ENCODE results near the gene MRPL55. TPM values are rescaled to one million over a fixed set of nuclear protein-coding genes. Genes with fewer than 3 reads are reported as not detected.

The MRPL55 gene
- total RNA-seq, 1 experiment from 2014 or later = 172 TPM

- H3K4me3 ChIP-seq (ENCODE audit: insufficient read depth, low read depth, low read length) = no peak overlapping the region
- H3K36me3 ChIP-seq (replicated peaks; ENCODE audit: control insufficient read depth, insufficient read depth, low read length) = no peaks in the 10 kb centered on the region
- H3K27me3 ChIP-seq (ENCODE audit: control insufficient read depth, insufficient read depth, low read length) = peaks cover 66% of the 10 kb centered on the region
These were observed 47.6 kb downstream of the MRPL55 start for GRCh38 chr1:228061411-228062084.

DNA sequence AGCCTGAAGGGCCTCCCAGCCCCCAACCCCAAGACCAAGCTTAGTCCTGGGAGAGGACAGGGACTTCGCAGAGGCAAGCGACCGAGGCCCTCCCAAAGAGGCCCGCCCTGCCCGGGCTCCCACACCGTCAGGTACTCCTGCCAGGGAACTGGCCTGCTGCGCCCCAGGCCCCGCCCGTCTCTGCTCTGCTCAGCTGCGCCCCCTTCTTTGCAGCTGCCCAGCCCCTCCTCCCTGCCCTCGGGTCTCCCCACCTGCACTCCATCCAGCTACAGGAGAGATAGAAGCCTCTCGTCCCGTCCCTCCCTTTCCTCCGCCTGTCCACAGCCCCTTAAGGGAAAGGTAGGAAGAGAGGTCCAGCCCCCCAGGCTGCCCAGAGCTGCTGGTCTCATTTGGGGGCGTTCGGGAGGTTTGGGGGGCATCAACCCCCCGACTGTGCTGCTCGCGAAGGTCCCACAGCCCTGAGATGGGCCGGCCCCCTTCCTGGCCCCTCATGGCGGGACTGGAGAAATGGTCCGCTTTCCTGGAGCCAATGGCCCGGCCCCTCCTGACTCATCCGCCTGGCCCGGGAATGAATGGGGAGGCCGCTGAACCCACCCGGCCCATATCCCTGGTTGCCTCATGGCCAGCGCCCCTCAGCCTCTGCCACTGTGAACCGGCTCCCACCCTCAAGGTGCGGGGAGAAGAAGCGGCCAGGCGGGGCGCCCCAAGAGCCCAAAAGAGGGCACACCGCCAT lies 48.5 kb downstream of the MRPL55 start:
- DNase-seq = peak; percentile 95

More at GRCh38 chr1:228061411-228062084, 47.6 kb downstream of the MRPL55 start:
- DNase-seq = peak; percentile 30

DNA sequence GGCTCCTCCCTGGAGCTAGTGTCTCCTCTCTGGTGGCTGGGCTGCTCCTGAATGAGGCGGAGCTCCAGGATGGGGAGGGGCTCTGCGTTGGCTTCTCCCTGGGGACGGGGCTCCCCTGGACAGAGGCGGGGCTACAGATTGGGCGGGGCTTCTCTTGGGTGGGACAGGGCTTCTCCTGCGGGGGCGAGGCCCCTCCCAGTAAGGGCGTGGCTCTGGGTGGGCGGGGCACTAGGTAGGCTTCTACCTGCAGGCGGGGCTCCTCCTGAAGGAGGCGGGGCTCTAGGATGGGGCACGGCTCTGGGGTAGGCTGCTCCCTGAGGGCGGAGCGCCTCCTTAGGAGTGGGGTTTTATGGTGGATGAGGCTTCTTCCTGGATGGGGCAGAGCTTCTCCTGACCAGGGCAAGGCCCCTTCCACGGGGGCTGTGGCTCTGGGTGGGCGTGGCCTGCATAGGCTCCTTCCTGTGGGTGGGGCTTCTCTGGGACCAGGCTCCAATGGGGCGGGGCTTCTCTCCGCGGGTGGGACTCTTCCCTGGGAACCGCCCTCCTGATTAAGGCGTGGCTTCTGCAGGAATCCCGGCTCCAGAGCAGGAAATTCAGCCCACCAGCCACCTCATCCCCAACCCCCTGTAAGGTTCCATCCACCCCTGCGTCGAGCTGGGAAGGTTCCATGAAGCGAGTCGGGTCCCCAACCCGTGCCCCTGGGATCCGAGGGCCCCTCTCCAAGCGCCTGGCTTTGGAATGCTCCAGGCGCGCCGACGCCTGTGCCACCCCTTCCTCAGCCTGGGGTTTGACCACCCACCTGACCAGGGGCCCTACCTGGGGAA lies 49.3 kb downstream of the MRPL55 start:
- Histone ChIP-seq H3K36me3 (replicated peaks; ENCODE audit: control insufficient read depth, insufficient read depth, low read length) (no peaks in the 10 kb centered on the region), H3K27me3 (ENCODE audit: control insufficient read depth, insufficient read depth, low read length) (peaks cover 65% of the 10 kb centered on the region), H3K4me3 (ENCODE audit: insufficient read depth, low read depth, low read length) (peak overlapping the region; percentile 68)
- peak; percentile 99 for DNase-seq

More for the DNA sequence above, 48.5 kb downstream of the MRPL55 start:
- Histone ChIP-seq H3K27me3 (ENCODE audit: control insufficient read depth, insufficient read depth, low read length) (peaks cover 66% of the 10 kb centered on the region), H3K4me3 (ENCODE audit: insufficient read depth, low read depth, low read length) (peak overlapping the region; percentile 68), H3K36me3 (replicated peaks; ENCODE audit: control insufficient read depth, insufficient read depth, low read length) (no peaks in the 10 kb centered on the region)

- peaks cover 63% of the 10 kb centered on the region for H3K27me3 ChIP-seq (ENCODE audit: control insufficient read depth, insufficient read depth, low read length)
- no peaks in the 10 kb centered on the region for H3K36me3 ChIP-seq (replicated peaks; ENCODE audit: control insufficient read depth, insufficient read depth, low read length)
- peak overlapping the region; percentile 68 for H3K4me3 ChIP-seq (ENCODE audit: insufficient read depth, low read depth, low read length)
- peak; percentile 62 for DNase-seq
These were observed 50.0 kb downstream of the MRPL55 start for GRCh38 chr1:228058949-228059633.

GRCh38 chr1:228058172-228058948 lies 50.7 kb downstream of the MRPL55 start:
- H3K4me3 ChIP-seq (ENCODE audit: insufficient read depth, low read depth, low read length) = no peak overlapping the region
- DNase-seq = peak; percentile 19
- H3K27me3 ChIP-seq (ENCODE audit: control insufficient read depth, insufficient read depth, low read length) = peaks cover 63% of the 10 kb centered on the region
- no peaks in the 10 kb centered on the region for H3K36me3 ChIP-seq (replicated peaks; ENCODE audit: control insufficient read depth, insufficient read depth, low read length)

Other genes with a start within 250 kb of the MRPL55 start
- 3.2 and 4.0 TPM in 2 replicates for gene WNT9A, start 161.4 kb downstream of the MRPL55 start, total RNA-seq (2014; rRNA removed; shearing (Covaris generic))
- 0.31 and 0.33 TPM in 2 replicates for gene WNT3A, start 102.3 kb downstream of the MRPL55 start, total RNA-seq (2014; rRNA removed; shearing (Covaris generic))
- 292 and 326 TPM in 2 replicates for gene ARF1, start 26.6 kb downstream of the MRPL55 start, total RNA-seq (2014; rRNA removed; shearing (Covaris generic))
- gene C1orf35, start 6.0 kb downstream of the MRPL55 start, total RNA-seq (2014; rRNA removed; shearing (Covaris generic)) = 38.9 and 45.7 TPM in 2 replicates
- gene GUK1, start 31.0 kb upstream of the MRPL55 start, total RNA-seq (2014; rRNA removed; shearing (Covaris generic)) = 216 and 224 TPM in 2 replicates
- 1.7 TPM in 2 replicates for gene GJC2, start 40.6 kb upstream of the MRPL55 start, total RNA-seq (2014; rRNA removed; shearing (Covaris generic))
- gene IBA57, start 56.5 kb upstream of the MRPL55 start, total RNA-seq (2014; rRNA removed; shearing (Covaris generic)) = 21.2 and 23.3 TPM in 2 replicates
- gene OBSCN, start 98.7 kb upstream of the MRPL55 start, total RNA-seq (2014; rRNA removed; shearing (Covaris generic)) = 18.9 and 25.2 TPM in 2 replicates

Data from H7 (cell line).